Colonic mucosa (tissue), 4 donors: Measurements from ENCODE around the gene RPS6KA4. TPM values are rescaled to one million over a fixed set of nuclear protein-coding genes. Genes with fewer than 3 reads are reported as not detected.

Experiments used
- DNase-seq: peaks from one replicate; pipeline ENCODE4 v3.0.0-alpha.2; 2020
- H3K27ac ChIP-seq: fragments of 200-600 bp; one replicate; pipeline ENCODE4 v1.8.0; 2021
- H3K27me3 ChIP-seq: fragments of 200-600 bp; one replicate; pipeline ENCODE4 v1.8.0; 2021
- H3K36me3 ChIP-seq: fragments of 200-600 bp; one replicate; pipeline ENCODE4 v1.8.0; 2021
- H3K4me1 ChIP-seq: fragments of 200-600 bp; one replicate; pipeline ENCODE4 v1.8.0; 2021; ENCODE audit warnings: mild to moderate bottlenecking
- H3K4me3 ChIP-seq: fragments of 200-600 bp; one replicate; pipeline ENCODE4 v1.8.0; 2021
- H3K9ac ChIP-seq, 2 donors: one replicate each; pipeline ENCODE4 v1.7.0; 2013; ENCODE audit warnings: control low read depth in 2 of 2, low read depth in 2 of 2, low read length in 2 of 2
- H3K9me3 ChIP-seq: fragments of 200-600 bp; one replicate; pipeline ENCODE4 v1.8.0; 2021
- intact Hi-C: fragments of 100-400 bp; cut with DNase I; formaldehyde crosslinking; loops from one replicate; pipeline ENCODE4 v1.14.1; 2022
- total RNA-seq, 2 donors: library from RNA; stranded (reverse); fragmentation: NEBNext Ultra II Directional in 1 of 2; extraction: Animal tissue kit (Norgen Biotek cat#: 25700) in 1 of 2; gene quantifications; one replicate each; pipeline ENCODE4 v1.2.1, GENCODE V29; 2021
- TF ChIP-seq, protein P1 (sequence below): fragments of 200-600 bp; IDR thresholded peaks from one replicate; pipeline ENCODE4 v1.8.0; 2022; ENCODE audit warnings: antibody characterized with exemption, mild to moderate bottlenecking
- donor health status: healthy.
- donor health status: DM: no; HTN: no; CAD: no.
- donor health status: DM: no; HTN: no; CAD: no.

RPS6KA4 gene
- total RNA-seq, 2 donors from 2014 or later = 28.9 to 59.1 TPM

DNA sequence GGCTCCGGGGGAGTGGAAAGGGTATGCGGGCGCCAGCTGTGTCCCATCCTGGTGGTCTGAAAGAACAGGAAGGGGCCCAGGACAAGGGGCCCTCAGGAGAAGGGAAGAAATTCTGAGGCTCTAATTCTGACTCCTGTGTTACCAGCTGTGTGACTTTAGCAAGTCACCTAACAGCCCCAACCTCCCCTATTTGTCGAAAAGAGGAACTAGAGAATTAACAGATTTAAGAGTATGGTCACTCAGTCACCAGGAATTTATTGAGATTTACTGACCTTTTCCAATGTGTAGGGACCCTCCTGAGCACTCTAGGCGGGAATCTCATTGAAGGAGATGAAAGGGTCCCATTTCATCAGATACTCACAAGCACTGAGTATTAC is 14.6 kb downstream of the RPS6KA4 start:
- intact Hi-C loops = no loop called here
- DNase-seq = no peak
- Histone ChIP-seq H3K27ac (no peak overlapping the region), H3K4me3 (no peak overlapping the region), H3K4me1 (no peaks in the 10 kb centered on the region), H3K27me3 (no peaks in the 10 kb centered on the region), H3K9me3 (no peaks in the 10 kb centered on the region), H3K36me3 (no peaks in the 10 kb centered on the region), H3K9ac (peak overlapping the region in 1 of 2 donors; percentile 55)
- TF ChIP-seq, protein P1, sequence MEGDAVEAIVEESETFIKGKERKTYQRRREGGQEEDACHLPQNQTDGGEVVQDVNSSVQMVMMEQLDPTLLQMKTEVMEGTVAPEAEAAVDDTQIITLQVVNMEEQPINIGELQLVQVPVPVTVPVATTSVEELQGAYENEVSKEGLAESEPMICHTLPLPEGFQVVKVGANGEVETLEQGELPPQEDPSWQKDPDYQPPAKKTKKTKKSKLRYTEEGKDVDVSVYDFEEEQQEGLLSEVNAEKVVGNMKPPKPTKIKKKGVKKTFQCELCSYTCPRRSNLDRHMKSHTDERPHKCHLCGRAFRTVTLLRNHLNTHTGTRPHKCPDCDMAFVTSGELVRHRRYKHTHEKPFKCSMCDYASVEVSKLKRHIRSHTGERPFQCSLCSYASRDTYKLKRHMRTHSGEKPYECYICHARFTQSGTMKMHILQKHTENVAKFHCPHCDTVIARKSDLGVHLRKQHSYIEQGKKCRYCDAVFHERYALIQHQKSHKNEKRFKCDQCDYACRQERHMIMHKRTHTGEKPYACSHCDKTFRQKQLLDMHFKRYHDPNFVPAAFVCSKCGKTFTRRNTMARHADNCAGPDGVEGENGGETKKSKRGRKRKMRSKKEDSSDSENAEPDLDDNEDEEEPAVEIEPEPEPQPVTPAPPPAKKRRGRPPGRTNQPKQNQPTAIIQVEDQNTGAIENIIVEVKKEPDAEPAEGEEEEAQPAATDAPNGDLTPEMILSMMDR = no peak

DNA sequence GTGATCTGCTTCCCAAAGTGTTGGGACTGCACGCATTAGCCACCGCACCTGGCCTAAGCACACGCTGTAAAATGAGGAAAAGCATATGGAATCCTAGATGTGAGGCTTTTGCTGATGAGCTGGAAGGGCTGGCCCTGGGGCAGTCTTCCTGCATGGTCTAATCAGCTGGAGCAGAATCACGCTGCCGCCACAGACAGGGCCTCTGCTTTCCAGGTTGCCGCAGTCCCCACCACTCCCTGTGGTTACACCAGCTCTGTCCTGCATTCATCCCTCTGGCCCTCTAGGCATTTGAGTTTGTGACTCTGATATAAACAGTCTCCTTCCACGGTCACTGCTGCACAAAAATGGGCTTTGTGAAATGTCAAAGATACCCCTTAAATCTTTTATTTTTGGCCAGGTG is 17.1 kb downstream of the RPS6KA4 start:
- no peak for DNase-seq
- no peaks in the 10 kb centered on the region for H3K36me3 ChIP-seq
- H3K4me3 ChIP-seq = no peak overlapping the region
- TF ChIP-seq, protein P1 = no peak
- H3K9me3 ChIP-seq = no peaks in the 10 kb centered on the region
- intact Hi-C loops = no loop called here
- no peak overlapping the region for H3K9ac ChIP-seq
- H3K4me1 ChIP-seq = no peaks in the 10 kb centered on the region
- no peaks in the 10 kb centered on the region for H3K27me3 ChIP-seq
- H3K27ac ChIP-seq = no peak overlapping the region

DNA sequence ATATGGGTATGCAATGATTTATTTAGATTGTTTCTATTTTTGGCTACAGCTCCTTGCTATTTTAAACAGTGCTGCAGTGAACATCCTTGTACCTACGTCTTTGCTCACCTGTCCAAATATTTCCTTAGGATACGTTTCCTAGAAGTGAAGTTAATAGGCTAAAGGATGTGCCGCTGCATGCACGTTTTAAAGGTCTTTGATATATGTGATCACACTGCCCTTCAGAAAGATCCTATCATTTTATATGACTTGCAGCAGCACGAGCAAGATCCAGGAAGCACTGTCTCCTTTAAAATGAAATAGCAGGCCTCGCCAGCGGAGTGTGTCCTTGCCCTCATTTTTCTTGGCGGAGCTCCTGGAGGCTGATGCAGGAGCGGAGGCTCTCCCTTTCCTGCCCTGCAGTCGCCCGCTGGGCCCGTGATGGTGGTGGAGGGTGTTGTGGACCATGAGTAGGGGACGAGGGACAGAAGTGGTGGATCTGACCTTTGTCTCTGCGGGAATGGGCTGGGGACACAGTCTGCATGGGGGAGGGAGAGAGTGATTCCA is 19.4 kb downstream of the RPS6KA4 start:
- Histone ChIP-seq H3K27me3 (no peaks in the 10 kb centered on the region), H3K9me3 (no peaks in the 10 kb centered on the region), H3K4me3 (no peak overlapping the region), H3K9ac (no peak overlapping the region), H3K27ac (no peak overlapping the region), H3K4me1 (no peaks in the 10 kb centered on the region), H3K36me3 (no peaks in the 10 kb centered on the region)
- no peak for DNase-seq
- TF ChIP-seq, protein P1 = no peak
- intact Hi-C loops = no loop called here

DNA sequence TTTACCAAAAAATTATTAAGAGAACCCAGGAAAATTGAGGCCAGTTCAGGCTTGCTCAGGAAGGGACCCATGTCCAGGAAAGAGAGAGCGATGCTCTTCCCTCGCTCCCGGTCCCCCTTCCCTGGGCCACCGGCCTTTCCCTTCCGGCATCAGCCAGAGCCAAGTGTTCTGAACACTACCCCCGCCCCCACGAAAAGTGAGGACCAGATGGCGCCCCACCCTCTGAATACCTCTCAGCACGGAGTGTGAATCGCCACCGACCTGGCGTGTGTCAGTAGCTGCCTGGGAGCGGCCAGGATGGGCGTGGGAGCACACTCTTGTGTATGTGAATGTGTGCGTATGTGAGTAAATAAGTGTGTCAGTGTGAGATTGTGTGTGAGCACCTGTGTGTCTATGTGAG is 20.2 kb downstream of the RPS6KA4 start:
- H3K36me3 ChIP-seq = no peaks in the 10 kb centered on the region
- TF ChIP-seq, protein P1 = no peak
- intact Hi-C loops = no loop called here
- no peaks in the 10 kb centered on the region for H3K4me1 ChIP-seq
- H3K9ac ChIP-seq = no peak overlapping the region
- no peaks in the 10 kb centered on the region for H3K27me3 ChIP-seq
- DNase-seq = no peak
- H3K9me3 ChIP-seq = no peaks in the 10 kb centered on the region
- H3K27ac ChIP-seq = no peak overlapping the region
- H3K4me3 ChIP-seq = no peak overlapping the region

DNA sequence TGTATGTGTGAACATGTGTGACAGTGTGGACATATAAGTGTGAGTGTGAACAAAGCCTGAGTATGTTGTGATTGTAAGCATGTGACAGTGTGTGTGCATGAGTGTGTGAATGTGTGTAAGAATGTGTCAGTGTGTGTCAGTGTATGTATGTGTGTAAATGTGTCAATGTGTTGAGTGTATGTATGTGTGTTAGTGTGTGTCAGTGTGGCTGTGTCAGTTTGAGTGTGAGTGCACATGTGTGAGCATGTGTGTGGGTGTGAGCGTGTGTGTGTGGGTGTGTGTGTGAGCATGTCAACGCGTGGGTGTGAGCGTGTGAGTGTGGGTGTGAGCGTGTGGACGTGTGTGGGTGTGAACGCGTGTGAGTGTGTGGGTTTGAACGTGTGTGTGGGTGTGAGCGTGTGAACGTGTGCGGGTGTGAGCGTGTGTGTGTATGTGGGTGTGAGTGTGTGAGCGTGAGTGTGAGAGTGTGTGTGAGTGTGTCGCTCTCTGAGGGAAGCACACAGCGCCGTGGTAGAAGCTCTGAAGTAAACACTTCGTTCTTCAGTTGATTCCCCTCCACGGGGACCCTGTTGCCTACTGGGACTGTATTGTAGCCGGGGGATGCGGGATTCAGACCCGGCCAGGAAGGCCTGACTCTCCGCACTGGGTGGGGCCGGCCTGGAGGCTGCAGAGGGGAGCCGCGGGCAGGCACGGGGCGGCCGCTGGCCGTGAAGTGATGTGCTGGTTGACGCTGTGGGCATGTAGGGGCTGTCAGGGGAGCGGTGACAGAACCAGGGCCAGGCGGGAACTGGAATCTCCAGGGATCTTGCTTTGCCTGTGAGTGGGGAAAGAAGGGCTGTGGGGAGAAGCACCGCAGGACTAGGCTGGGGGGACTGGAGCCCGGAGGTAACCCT is 21.1 kb downstream of the RPS6KA4 start:
- no peak overlapping the region for H3K4me3 ChIP-seq
- no peak for DNase-seq
- no peaks in the 10 kb centered on the region for H3K27me3 ChIP-seq
- no peaks in the 10 kb centered on the region for H3K9me3 ChIP-seq
- no peak overlapping the region for H3K9ac ChIP-seq
- no peak overlapping the region for H3K27ac ChIP-seq
- TF ChIP-seq, protein P1 = no peak
- intact Hi-C loops = no loop called here
- no peaks in the 10 kb centered on the region for H3K4me1 ChIP-seq
- no peaks in the 10 kb centered on the region for H3K36me3 ChIP-seq
